Measurements from ENCODE around the gene ARAP2.

DNA sequence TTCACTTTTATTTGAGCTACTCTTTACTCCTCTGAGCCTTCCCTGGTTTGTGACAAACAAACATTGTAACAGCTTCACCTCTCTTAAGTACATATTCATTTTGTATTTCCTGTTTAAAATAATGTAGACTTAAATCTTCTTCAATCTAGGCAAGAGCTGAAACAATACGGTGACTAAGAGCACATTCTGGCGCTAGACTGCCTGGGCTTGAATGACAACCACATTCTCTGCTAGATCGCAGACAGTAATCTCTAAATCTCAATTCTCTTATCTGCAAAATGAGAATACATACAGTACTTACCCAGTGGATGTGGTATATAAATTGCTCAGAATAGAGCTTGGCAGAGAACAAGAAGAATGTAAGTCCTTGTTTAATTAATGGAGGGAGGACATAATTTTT lies 144.8 kb downstream of the ARAP2 start:
- TF ChIP-seq CTCF (IDR thresholded peaks at IDR 0.05; ENCODE audit: poor library complexity) (no peak), EZH2 (IDR thresholded peaks at IDR 0.05; ENCODE audit: borderline replicate concordance) (no peak)
